H9 (cell line): ENCODE results near the gene DCBLD1. TPM values are rescaled to one million over a fixed set of nuclear protein-coding genes. Genes with fewer than 3 reads are reported as not detected.

ENCODE experiments used
- DNase-seq: peaks from one replicate; pipeline ENCODE4 v3.0.0-alpha.2; 2017
- H2AFZ ChIP-seq: one replicate; pipeline ENCODE4 v1.6.1; 2013; ENCODE audit warnings: mild to moderate bottlenecking, low read length, control low read depth, moderate library complexity
- H2AK5ac ChIP-seq: 2 replicates; pipeline ENCODE4 v1.6.1; 2013; ENCODE audit warnings: low read length, control low read depth, mixed read lengths; ENCODE audit not compliant: insufficient read length
- H2BK120ac ChIP-seq: one replicate; pipeline ENCODE4 v1.6.1; 2013; ENCODE audit warnings: low read depth, mild to moderate bottlenecking, low read length, control low read depth, inconsistent platforms; ENCODE audit not compliant: poor library complexity, severe bottlenecking
- H2BK12ac ChIP-seq: 2 replicates; pipeline ENCODE4 v1.6.1; 2013; ENCODE audit warnings: low read length, control low read depth, mixed read lengths, low read depth; ENCODE audit not compliant: insufficient read length
- H2BK15ac ChIP-seq: 2 replicates; pipeline ENCODE4 v1.6.1; 2013; ENCODE audit warnings: low read depth, low read length, control low read depth
- H2BK20ac ChIP-seq: one replicate; pipeline ENCODE4 v1.6.1; 2013; ENCODE audit warnings: low read depth, mild to moderate bottlenecking, low read length, control low read depth, inconsistent platforms; ENCODE audit not compliant: poor library complexity, severe bottlenecking
- H2BK5ac ChIP-seq: 2 replicates; pipeline ENCODE4 v1.6.1; 2013; ENCODE audit warnings: low read length, control low read depth, mixed read lengths; ENCODE audit not compliant: insufficient read length
- H3K14ac ChIP-seq: 2 replicates; pipeline ENCODE4 v1.6.1; 2013; ENCODE audit warnings: low read length, control low read depth; ENCODE audit not compliant: insufficient read depth
- H3K18ac ChIP-seq: 2 replicates; pipeline ENCODE4 v1.6.1; 2013; ENCODE audit warnings: low read depth, mild to moderate bottlenecking, mixed read lengths, low read length, control low read depth; ENCODE audit not compliant: insufficient read length
- H3K23ac ChIP-seq: 2 replicates; pipeline ENCODE4 v1.6.1; 2013; ENCODE audit warnings: low read length, control low read depth, mixed read lengths, low read depth; ENCODE audit not compliant: insufficient read length
- H3K23me2 ChIP-seq: 2 replicates; pipeline ENCODE4 v1.6.1; 2013; ENCODE audit warnings: low read depth, mild to moderate bottlenecking, mixed read lengths, low read length, control low read depth; ENCODE audit not compliant: insufficient read length, poor library complexity, severe bottlenecking
- H3K27ac ChIP-seq: 2 replicates; pipeline ENCODE4 v1.5.1; 2013; ENCODE audit warnings: low read length, control low read depth, mixed read lengths, low read depth; ENCODE audit not compliant: insufficient read length
- H3K27me3 ChIP-seq: 2 replicates; pipeline ENCODE4 v1.6.1; 2013; ENCODE audit warnings: low read length, control low read depth, inconsistent platforms; ENCODE audit not compliant: insufficient read depth
- H3K4ac ChIP-seq: 2 replicates; pipeline ENCODE4 v1.6.1; 2013; ENCODE audit warnings: low read depth, mild to moderate bottlenecking, control low read depth, inconsistent platforms, low read length, moderate library complexity
- H3K4me1 ChIP-seq: 2 replicates; pipeline ENCODE4 v1.6.1; 2013; ENCODE audit warnings: low read length, control low read depth, inconsistent platforms; ENCODE audit not compliant: insufficient read depth
- H3K4me2 ChIP-seq: 2 replicates; pipeline ENCODE4 v1.6.1; 2013; ENCODE audit warnings: low read length, control low read depth, mixed read lengths; ENCODE audit not compliant: insufficient read length, insufficient read depth
- H3K56ac ChIP-seq: 2 replicates; pipeline ENCODE4 v1.6.1; 2013; ENCODE audit warnings: low read depth, mild to moderate bottlenecking, mixed read lengths, low read length, control low read depth; ENCODE audit not compliant: insufficient read length
- H3K79me1 ChIP-seq: 2 replicates; pipeline ENCODE4 v1.6.1; 2013; ENCODE audit warnings: low read depth, mild to moderate bottlenecking, moderate library complexity, low read length, control low read depth, inconsistent platforms; ENCODE audit not compliant: insufficient read depth, poor library complexity, severe bottlenecking
- H3K79me2 ChIP-seq: 2 replicates; pipeline ENCODE4 v1.6.1; 2013; ENCODE audit warnings: low read length, control low read depth, inconsistent platforms; ENCODE audit not compliant: insufficient read depth
- H3K9ac ChIP-seq: 2 replicates; pipeline ENCODE4 v1.6.1; 2013; ENCODE audit warnings: low read length, control low read depth, mixed read lengths; ENCODE audit not compliant: insufficient read length; ENCODE audit errors: extremely low read depth
- H3K9me3 ChIP-seq: one replicate; pipeline ENCODE4 v1.6.1; 2013; ENCODE audit warnings: low read depth, low read length, inconsistent platforms; ENCODE audit not compliant: control insufficient read depth
- H3T11ph ChIP-seq: one replicate; pipeline ENCODE4 v1.6.1; 2013; ENCODE audit warnings: mild to moderate bottlenecking, low read length, control low read depth, inconsistent platforms
- H4K20me1 ChIP-seq: one replicate; pipeline ENCODE4 v1.6.1; 2013; ENCODE audit not compliant: control insufficient read depth, insufficient read length, insufficient read depth
- H4K5ac ChIP-seq: 2 replicates; pipeline ENCODE4 v1.6.1; 2013; ENCODE audit warnings: low read depth, mild to moderate bottlenecking, mixed read lengths, low read length, control low read depth; ENCODE audit not compliant: insufficient read length
- H4K8ac ChIP-seq: replicated peaks from 2 replicates; pipeline ENCODE4 v1.6.1; 2013; ENCODE audit warnings: low read length, control low read depth, mixed read lengths, low read depth; ENCODE audit not compliant: insufficient read length
- H4K91ac ChIP-seq: 2 replicates; pipeline ENCODE4 v1.6.1; 2013; ENCODE audit warnings: low read depth, mild to moderate bottlenecking, moderate library complexity, mixed read lengths, low read length, control low read depth; ENCODE audit not compliant: insufficient read length
- H3K27ac Mint-ChIP-seq, 3 experiments: 2 replicates in 2 of 3; 3 replicates in 1 of 3; pipeline ENCODE4 v1.8.0; 2020 to 2021; ENCODE audit warnings: mixed read lengths in 3 of 3, mild to moderate bottlenecking in 1 of 3, moderate library complexity in 1 of 3
- H3K27me3 Mint-ChIP-seq: 2 replicates; pipeline ENCODE4 v1.8.0; 2021; ENCODE audit warnings: low read depth, mild to moderate bottlenecking, moderate library complexity, mixed read lengths
- H3K36me3 Mint-ChIP-seq, 3 experiments: 2 replicates in 2 of 3; 3 replicates in 1 of 3; pipeline ENCODE4 v1.8.0; 2020 to 2021; ENCODE audit warnings: low read depth in 3 of 3, mixed read lengths in 3 of 3; ENCODE audit not compliant: insufficient read depth in 1 of 3
- H3K4me1 Mint-ChIP-seq, 2 experiments: 2 replicates each; pipeline ENCODE4 v1.8.0; 2020; ENCODE audit warnings: mixed read lengths in 2 of 2
- H3K4me3 Mint-ChIP-seq, 2 experiments: 2 replicates in 1 of 2; 3 replicates in 1 of 2; pipeline ENCODE4 v1.8.0; 2020 to 2021; ENCODE audit warnings: mild to moderate bottlenecking in 2 of 2, mixed read lengths in 2 of 2, moderate library complexity in 1 of 2
- H3K9me3 Mint-ChIP-seq, 2 experiments: 2 replicates in 1 of 2; 3 replicates in 1 of 2; pipeline ENCODE4 v1.8.0; 2020; ENCODE audit warnings: mild to moderate bottlenecking in 2 of 2, mixed read lengths in 2 of 2, moderate library complexity in 1 of 2
- CTCF ChIP-seq: fragments of 200-600 bp; sonication (generic); conservative IDR thresholded peaks from 3 replicates; pipeline ENCODE4 v1.8.0; 2021; ENCODE audit warnings: antibody characterized with exemption, mild to moderate bottlenecking
- WGBS: extraction: QIAGEN DNeasy Blood & Tissue Kit; methylation state at CpG from one replicate; pipeline ENCODE4 v1.1.7; 2013; ENCODE audit warnings: missing lambda C conversion rate, low lambda C conversion rate, mixed read lengths; ENCODE audit not compliant: insufficient read length; ENCODE audit errors: extremely low coverage; 5-methylcytosine and 5-hydroxymethylcytosine counted together
- total RNA-seq: library from RNA; stranded (reverse); gene quantifications from 2 replicates; pipeline ENCODE4 v1.2.1, GENCODE V29; 2021

Gene DCBLD1
- total RNA-seq, 1 experiment from 2014 or later = 10.1 TPM

GRCh38 chr6:117501722-117502121 lies 19.2 kb downstream of the DCBLD1 start:
- Histone ChIP-seq H3K27ac (no peak overlapping the region), H2BK5ac (no peak overlapping the region), H3K79me1 (no peaks in the 10 kb centered on the region), H3K27me3 (no peaks in the 10 kb centered on the region), H2BK20ac (no peak overlapping the region), H3K79me2 (no peaks in the 10 kb centered on the region), H2AFZ (no peak overlapping the region), H4K91ac (no peak overlapping the region), H2BK120ac (no peak overlapping the region), H3K4me2 (no peak overlapping the region), H3T11ph (no peak overlapping the region), H3K9ac (no peak overlapping the region), H3K18ac (no peak overlapping the region), H3K4me1 (no peaks in the 10 kb centered on the region), H2BK15ac (no peak overlapping the region), H3K4ac (no peak overlapping the region), H4K20me1 (no peaks in the 10 kb centered on the region), H3K14ac (no peak overlapping the region), H4K5ac (no peak overlapping the region), H2BK12ac (no peak overlapping the region), H2AK5ac (no peak overlapping the region), H3K9me3 (no peaks in the 10 kb centered on the region), H3K23ac (no peak overlapping the region), H3K23me2 (no peaks in the 10 kb centered on the region), H4K8ac (no peak overlapping the region), H3K56ac (no peak overlapping the region)
- Mint-ChIP-seq H3K27ac (peak overlapping the region in 1 of 3 experiments; percentile 83; a peak in 2 of 7 replicates), H3K36me3 (no peaks in the 10 kb centered on the region), H3K27me3 (no peaks in the 10 kb centered on the region), H3K4me3 (no peak overlapping the region), H3K4me1 (0 out of 4 replicates have a peak, but pooled peaks cover 0 to 2% of the 10 kb centered on the region in 2 experiments), H3K9me3 (no peaks in the 10 kb centered on the region)
- no CpG with 5 or more reads among the region's 2 CpGs for WGBS
- no peak for DNase-seq
- TF ChIP-seq CTCF = no peak
